DOHH2 (cell line): ENCODE results near the gene GPHN.

ENCODE experiments used
- H3F3A ChIP-seq: fragments of 200-600 bp; sonication (generic), shearing (Covaris generic); 2 replicates; pipeline ENCODE4 v1.6.0; 2016; ENCODE audit warnings: antibody characterized with exemption, mild to moderate bottlenecking; ENCODE audit not compliant: control insufficient read depth, insufficient read depth
- H3K27ac ChIP-seq: fragments of 200-600 bp; sonication (generic); 2 replicates; pipeline ENCODE4 v1.5.1; 2014; ENCODE audit warnings: low read depth, mild to moderate bottlenecking, low read length, moderate library complexity
- H3K27me3 ChIP-seq: fragments of 200-600 bp; sonication (generic); 2 replicates; pipeline ENCODE4 v1.6.1; 2014; ENCODE audit warnings: mild to moderate bottlenecking, low read length, mixed read lengths; ENCODE audit not compliant: control insufficient read depth
- H3K36me3 ChIP-seq: fragments of 200-600 bp; sonication (generic); 2 replicates; pipeline ENCODE4 v1.6.1; 2014; ENCODE audit warnings: mild to moderate bottlenecking, low read length, moderate library complexity, mixed read lengths; ENCODE audit not compliant: control insufficient read depth
- H3K4me1 ChIP-seq: fragments of 200-600 bp; sonication (generic); 2 replicates; pipeline ENCODE4 v1.6.1; 2014; ENCODE audit warnings: mild to moderate bottlenecking, low read length, mixed read lengths; ENCODE audit not compliant: control insufficient read depth
- H3K4me2 ChIP-seq: fragments of 200-600 bp; sonication (generic); 2 replicates; pipeline ENCODE4 v1.6.0; 2014; ENCODE audit warnings: mild to moderate bottlenecking, low read length, moderate library complexity
- H3K4me3 ChIP-seq: fragments of 200-600 bp; sonication (generic); 2 replicates; pipeline ENCODE4 v1.5.1; 2014; ENCODE audit warnings: mild to moderate bottlenecking, low read length, mixed read lengths
- H3K79me2 ChIP-seq: fragments of 200-600 bp; sonication (generic); 2 replicates; pipeline ENCODE4 v1.6.1; 2014; ENCODE audit warnings: mild to moderate bottlenecking, low read length, mixed read lengths; ENCODE audit not compliant: control insufficient read depth
- H3K9me2 ChIP-seq: fragments of 200-600 bp; sonication (generic); replicated peaks from 2 replicates; pipeline ENCODE4 v1.6.1; 2014; ENCODE audit warnings: mild to moderate bottlenecking, low read length, mixed read lengths; ENCODE audit not compliant: control insufficient read depth
- H3K9me3 ChIP-seq: fragments of 200-600 bp; sonication (generic); 2 replicates; pipeline ENCODE4 v1.6.1; 2014; ENCODE audit warnings: antibody characterized with exemption, low read length, mixed read lengths; ENCODE audit not compliant: control insufficient read depth, insufficient read depth
- H4K20me1 ChIP-seq: fragments of 200-600 bp; sonication (generic); 2 replicates; pipeline ENCODE4 v1.6.0; 2014; ENCODE audit warnings: low read depth, mild to moderate bottlenecking, antibody characterized with exemption, low read length, moderate library complexity; ENCODE audit not compliant: control insufficient read depth, insufficient read depth
- CTCF ChIP-seq: fragments of 200-600 bp; sonication (generic); IDR thresholded peaks from one replicate; pipeline ENCODE4 v1.5.1; 2014; ENCODE audit warnings: antibody characterized with exemption, mild to moderate bottlenecking, low read depth, low read length; ENCODE audit not compliant: poor library complexity, severe bottlenecking
- EZH2phosphoT487 ChIP-seq: fragments of 200-600 bp; sonication (generic); IDR thresholded peaks from 2 replicates; pipeline ENCODE4 v1.6.1; 2017; ENCODE audit warnings: borderline replicate concordance, mild to moderate bottlenecking, antibody characterized with exemption, low read length, moderate library complexity, mixed read lengths

GPHN gene

DNA sequence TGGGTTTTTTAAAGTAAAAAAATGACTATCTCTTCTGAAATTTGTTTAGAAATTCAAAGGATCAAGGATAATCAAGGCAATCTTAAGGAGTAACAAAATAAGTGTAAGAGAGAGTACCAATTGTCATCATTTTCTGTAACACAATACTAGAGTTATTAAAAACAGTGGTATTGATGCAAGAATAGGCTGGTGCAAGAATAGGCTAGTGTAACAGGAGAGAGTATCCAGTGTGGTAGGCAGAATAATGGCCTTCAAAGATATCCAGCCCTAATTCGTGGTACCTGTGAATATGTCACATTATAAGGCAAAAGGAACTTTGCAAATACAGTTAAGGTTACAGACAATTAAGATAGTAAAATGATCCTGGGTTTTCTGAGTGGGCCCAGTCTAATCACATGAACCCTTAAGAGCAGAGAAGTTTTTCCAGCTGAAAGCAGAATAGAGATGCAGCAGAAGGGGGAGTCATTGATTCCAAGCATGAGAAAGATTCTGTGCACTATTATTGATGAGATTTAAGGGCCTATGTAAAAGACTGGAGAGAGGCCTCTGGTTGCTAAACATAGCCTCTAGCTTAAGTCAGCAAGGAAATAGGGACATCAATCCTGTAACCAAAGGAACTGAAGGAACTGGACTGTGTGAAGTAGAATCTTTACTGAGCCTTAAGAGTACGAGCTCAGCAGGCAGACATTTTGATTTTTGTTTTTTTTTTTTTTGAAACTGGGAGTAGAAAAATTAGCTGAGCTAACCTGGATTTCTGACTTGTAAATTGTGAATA lies 134.1 kb downstream of the GPHN start:
- Histone ChIP-seq H3K36me3 (no peaks in the 10 kb centered on the region), H3K27me3 (no peaks in the 10 kb centered on the region), H3K4me2 (no peak overlapping the region), H3K9me2 (no peaks in the 10 kb centered on the region), H3F3A (no peaks in the 10 kb centered on the region), H3K9me3 (no peaks in the 10 kb centered on the region), H4K20me1 (no peaks in the 10 kb centered on the region), H3K4me3 (no peak overlapping the region), H3K27ac (no peak overlapping the region), H3K79me2 (peaks cover 75% of the 10 kb centered on the region), H3K4me1 (no peaks in the 10 kb centered on the region)
- TF ChIP-seq EZH2phosphoT487: no peak
- TF ChIP-seq CTCF: no peak

GRCh38 chr14:66643344-66643743 lies 135.4 kb downstream of the GPHN start:
- no peaks in the 10 kb centered on the region for H3K9me3 ChIP-seq
- TF ChIP-seq EZH2phosphoT487: no peak
- TF ChIP-seq CTCF: no peak
- H3F3A ChIP-seq: no peaks in the 10 kb centered on the region
- no peaks in the 10 kb centered on the region for H3K9me2 ChIP-seq
- peaks cover 70% of the 10 kb centered on the region for H3K79me2 ChIP-seq
- H4K20me1 ChIP-seq: peaks cover 3% of the 10 kb centered on the region; the same call in 1 of the 2 replicates
- no peak overlapping the region for H3K4me3 ChIP-seq
- H3K4me2 ChIP-seq: no peak overlapping the region
- no peaks in the 10 kb centered on the region for H3K4me1 ChIP-seq
- H3K36me3 ChIP-seq: no peaks in the 10 kb centered on the region
- H3K27ac ChIP-seq: no peak overlapping the region
- no peaks in the 10 kb centered on the region for H3K27me3 ChIP-seq

- Histone ChIP-seq H3K36me3 (no peaks in the 10 kb centered on the region), H3K9me2 (no peaks in the 10 kb centered on the region), H3K4me3 (no peak overlapping the region), H3F3A (no peaks in the 10 kb centered on the region), H3K27ac (no peak overlapping the region), H4K20me1 (peaks cover 3% of the 10 kb centered on the region; the same call in 1 of the 2 replicates), H3K4me1 (no peaks in the 10 kb centered on the region), H3K79me2 (peaks cover 68% of the 10 kb centered on the region), H3K27me3 (no peaks in the 10 kb centered on the region), H3K9me3 (no peaks in the 10 kb centered on the region), H3K4me2 (no peak overlapping the region)
- no peak for TF ChIP-seq CTCF
- no peak for TF ChIP-seq EZH2phosphoT487
Measured at GRCh38 chr14:66645716-66646115, 137.8 kb downstream of the GPHN start.
